IPS-NIHi11 (cell line): ENCODE data around the gene CRIP1.

ENCODE experiments used
- DNase-seq: peaks from one replicate; pipeline ENCODE4 v3.0.0; 2012; ENCODE audit warnings: mixed read lengths, low spot score

The CRIP1 gene

GRCh38 chr14:105470350-105471296 is 16.1 kb upstream of the CRIP1 start:
- DNase-seq, result no peak

- DNase-seq, result peak; percentile 77
Observed at GRCh38 chr14:105471297-105471821, 15.3 kb upstream of the CRIP1 start.

GRCh38 chr14:105471823-105472485 is 14.7 kb upstream of the CRIP1 start:
- no peak for DNase-seq

GRCh38 chr14:105472486-105472991 is 14.1 kb upstream of the CRIP1 start:
- DNase-seq, result no peak

GRCh38 chr14:105473033-105473676 is 13.5 kb upstream of the CRIP1 start:
- DNase-seq, result no peak

GRCh38 chr14:105473677-105474482 is 12.8 kb upstream of the CRIP1 start:
- DNase-seq, result peak; percentile 95

- DNase-seq, result peak; percentile 91
Observed at GRCh38 chr14:105474483-105475268, 12.0 kb upstream of the CRIP1 start, which contains the start of gene CRIP2. Gene CRIP2, plus strand, starts transcription at chr14:105474821. Its CDS starts 42 bp downstream, at chr14:105474863.

GRCh38 chr14:105475269-105476096 is 11.2 kb upstream of the CRIP1 start:
- no peak for DNase-seq

GRCh38 chr14:105476097-105476830 is 10.4 kb upstream of the CRIP1 start:
- DNase-seq, result no peak

- no peak for DNase-seq
Observed at GRCh38 chr14:105476831-105477659, 9.6 kb upstream of the CRIP1 start.

GRCh38 chr14:105477660-105478397 is 8.9 kb upstream of the CRIP1 start:
- no peak for DNase-seq

- no peak for DNase-seq
Observed at GRCh38 chr14:105478398-105479251, 8.1 kb upstream of the CRIP1 start.

GRCh38 chr14:105479431-105480158 is 7.1 kb upstream of the CRIP1 start:
- no peak for DNase-seq

- no peak for DNase-seq
Observed at GRCh38 chr14:105480199-105480746, 6.4 kb upstream of the CRIP1 start.
